Right renal pelvis (tissue), 4 donors: ENCODE measurements around the gene FAM98A. TPM values are rescaled to one million over a fixed set of nuclear protein-coding genes. Genes with fewer than 3 reads are reported as not detected.

Experiments used
- polyA plus RNA-seq, 4 donors: library from polyadenylated mRNA; unstranded; fragments of 120-200 nt; gene quantifications; one replicate each; pipeline ENCODE4 v1.2.1, GENCODE V29; 2013; ENCODE audit not compliant: insufficient read length in 4 of 4

FAM98A gene
- polyA plus RNA-seq, 4 donors, result 45.4 to 64.1 (median 55.1) TPM

Other genes starting within 250 kb of the FAM98A start
- 10 to 100 TPM; 17.1 to 27.1 (median 22.9) TPM for gene RASGRP3, start 122.7 kb downstream of the FAM98A start, polyA plus RNA-seq